Activated naive CD4-positive, alpha-beta T cell treated with anti-CD3 and anti-CD28 coated beads, Interleukin-2, amount 10 ng/mL, durations not matched to agents 7 days and 5 days (primary cell): ENCODE measurements around the gene SHISA9.
"Not testable (repeated sequence)": the region's sequence is repeated elsewhere in the genome, so short reads cannot be mapped to it uniquely, and the experiment has no call there.

Source experiments
- CTCF ChIA-PET: fragments of 350-600 bp; sonication (Branson Sonifier 250); formaldehyde crosslinking; loops from one replicate; lab custom pipeline; 2021; ENCODE audit warnings: antibody characterized with exemption; lab: Charles Lee
- DNase-seq: peaks from one replicate; pipeline ENCODE4 v3.0.0-alpha.2; 2020
- H3K27ac Mint-ChIP-seq: one replicate; pipeline ENCODE4 v1.8.0; 2021; ENCODE audit warnings: mild to moderate bottlenecking, moderate library complexity, mixed read lengths
- H3K27me3 Mint-ChIP-seq: one replicate; pipeline ENCODE4 v1.8.0; 2021; ENCODE audit warnings: mild to moderate bottlenecking, mixed read lengths
- H3K36me3 Mint-ChIP-seq: one replicate; pipeline ENCODE4 v1.8.0; 2021; ENCODE audit warnings: mixed read lengths
- H3K4me1 Mint-ChIP-seq: one replicate; pipeline ENCODE4 v1.8.0; 2021; ENCODE audit warnings: mixed read lengths
- H3K4me3 Mint-ChIP-seq: one replicate; pipeline ENCODE4 v1.8.0; 2021; ENCODE audit warnings: mild to moderate bottlenecking, moderate library complexity, mixed read lengths
- H3K9me3 Mint-ChIP-seq: one replicate; pipeline ENCODE4 v1.8.0; 2021; ENCODE audit warnings: mixed read lengths

Gene SHISA9

GRCh38 chr16:12901597-12902461 lies at the start of gene SHISA9:
Gene SHISA9 (plus strand): TSS chr16:12901598.
- Mint-ChIP-seq H3K27ac (no peak within 1 kb of the TSS), H3K27me3 (peaks cover 89% of the 10 kb centered on the region), H3K9me3 (no peaks in the 10 kb centered on the region), H3K4me3 (no peak within 1 kb of the TSS), H3K4me1 (peaks cover 3% of the 10 kb centered on the region), H3K36me3 (no peaks in the 10 kb centered on the region)
- DNase-seq: peak; percentile 34
- CTCF ChIA-PET: interaction anchor here (1.1 kb wide), 1 partner anchor 328 kb away, joined by 3 read pairs; no protein-coding TSS in a partner anchor

- Mint-ChIP-seq H3K9me3 (no peaks in the 10 kb centered on the region), H3K36me3 (no peaks in the 10 kb centered on the region), H3K27me3 (peaks cover 5% of the 10 kb centered on the region), H3K27ac (no peak overlapping the region), H3K4me1 (no peaks in the 10 kb centered on the region), H3K4me3 (no peak overlapping the region)
- CTCF ChIA-PET: no interaction called here
- DNase-seq: no peak
These were observed 47.4 kb upstream of the SHISA9 start for GRCh38 chr16:12853972-12854371.

- H3K27ac Mint-ChIP-seq, CTCF ChIA-PET, DNase-seq: not testable (repeated sequence)
These were observed 44.0 kb upstream of the SHISA9 start for GRCh38 chr16:12857435-12857834.

GRCh38 chr16:12862327-12862726 lies 39.1 kb upstream of the SHISA9 start:
- CTCF ChIA-PET: no interaction called here
- H3K27ac Mint-ChIP-seq: no peak overlapping the region
- no peak overlapping the region for H3K4me3 Mint-ChIP-seq
- no peaks in the 10 kb centered on the region for H3K36me3 Mint-ChIP-seq
- peaks cover 9% of the 10 kb centered on the region for H3K27me3 Mint-ChIP-seq
- DNase-seq: no peak
- no peaks in the 10 kb centered on the region for H3K4me1 Mint-ChIP-seq
- no peaks in the 10 kb centered on the region for H3K9me3 Mint-ChIP-seq

More at GRCh38 chr16:12857435-12857834, 44.0 kb upstream of the SHISA9 start:
- not testable (repeated sequence) for H3K9me3 Mint-ChIP-seq, H3K27me3 Mint-ChIP-seq, H3K4me3 Mint-ChIP-seq, H3K36me3 Mint-ChIP-seq, H3K4me1 Mint-ChIP-seq

GRCh38 chr16:12862941-12863340 lies 38.5 kb upstream of the SHISA9 start:
- no peaks in the 10 kb centered on the region for H3K36me3 Mint-ChIP-seq
- no peaks in the 10 kb centered on the region for H3K4me1 Mint-ChIP-seq
- no peak overlapping the region for H3K4me3 Mint-ChIP-seq
- no peak for DNase-seq
- CTCF ChIA-PET: no interaction called here
- no peak overlapping the region for H3K27ac Mint-ChIP-seq
- H3K27me3 Mint-ChIP-seq: peaks cover 9% of the 10 kb centered on the region
- H3K9me3 Mint-ChIP-seq: no peaks in the 10 kb centered on the region

GRCh38 chr16:12866981-12867551 lies 34.3 kb upstream of the SHISA9 start:
- no peaks in the 10 kb centered on the region for H3K36me3 Mint-ChIP-seq
- no peak for DNase-seq
- H3K4me3 Mint-ChIP-seq: no peak overlapping the region
- H3K4me1 Mint-ChIP-seq: no peaks in the 10 kb centered on the region
- peaks cover 12% of the 10 kb centered on the region for H3K27me3 Mint-ChIP-seq
- H3K9me3 Mint-ChIP-seq: no peaks in the 10 kb centered on the region
- CTCF ChIA-PET: no interaction called here
- H3K27ac Mint-ChIP-seq: no peak overlapping the region

GRCh38 chr16:12868169-12868568 lies 33.2 kb upstream of the SHISA9 start:
- H3K27ac Mint-ChIP-seq: no peak overlapping the region
- CTCF ChIA-PET: no interaction called here
- no peaks in the 10 kb centered on the region for H3K4me1 Mint-ChIP-seq
- no peak overlapping the region for H3K4me3 Mint-ChIP-seq
- no peaks in the 10 kb centered on the region for H3K36me3 Mint-ChIP-seq
- H3K27me3 Mint-ChIP-seq: peaks cover 12% of the 10 kb centered on the region
- DNase-seq: no peak
- H3K9me3 Mint-ChIP-seq: no peaks in the 10 kb centered on the region

GRCh38 chr16:12868788-12869187 lies 32.6 kb upstream of the SHISA9 start:
- Mint-ChIP-seq H3K9me3 (no peaks in the 10 kb centered on the region), H3K27me3 (peaks cover 12% of the 10 kb centered on the region), H3K4me1 (no peaks in the 10 kb centered on the region), H3K36me3 (no peaks in the 10 kb centered on the region), H3K27ac (no peak overlapping the region), H3K4me3 (no peak overlapping the region)
- CTCF ChIA-PET: no interaction called here
- no peak for DNase-seq

GRCh38 chr16:12869698-12870427 lies 31.5 kb upstream of the SHISA9 start:
- H3K36me3 Mint-ChIP-seq: no peaks in the 10 kb centered on the region

GRCh38 chr16:12871784-12872183 lies 29.6 kb upstream of the SHISA9 start:
- H3K27me3 Mint-ChIP-seq: peaks cover 3% of the 10 kb centered on the region
- H3K9me3 Mint-ChIP-seq: no peaks in the 10 kb centered on the region
- no peak for DNase-seq
- CTCF ChIA-PET: no interaction called here
- H3K36me3 Mint-ChIP-seq: no peaks in the 10 kb centered on the region
- H3K4me3 Mint-ChIP-seq: no peak overlapping the region
- H3K27ac Mint-ChIP-seq: no peak overlapping the region
- no peaks in the 10 kb centered on the region for H3K4me1 Mint-ChIP-seq

More at GRCh38 chr16:12869698-12870427, 31.5 kb upstream of the SHISA9 start:
- DNase-seq: no peak
- H3K27me3 Mint-ChIP-seq: peaks cover 3% of the 10 kb centered on the region
- no peak overlapping the region for H3K4me3 Mint-ChIP-seq
- no peak overlapping the region for H3K27ac Mint-ChIP-seq
- no peaks in the 10 kb centered on the region for H3K4me1 Mint-ChIP-seq
- no peaks in the 10 kb centered on the region for H3K9me3 Mint-ChIP-seq
- CTCF ChIA-PET: no interaction called here

- no peaks in the 10 kb centered on the region for H3K9me3 Mint-ChIP-seq
- CTCF ChIA-PET: no interaction called here
- H3K27me3 Mint-ChIP-seq: peaks cover 3% of the 10 kb centered on the region
- no peak overlapping the region for H3K4me3 Mint-ChIP-seq
- no peaks in the 10 kb centered on the region for H3K4me1 Mint-ChIP-seq
- DNase-seq: no peak
- no peak overlapping the region for H3K27ac Mint-ChIP-seq
- no peaks in the 10 kb centered on the region for H3K36me3 Mint-ChIP-seq
These were observed 27.2 kb upstream of the SHISA9 start for GRCh38 chr16:12874186-12874585.

- DNase-seq: no peak
- CTCF ChIA-PET: no interaction called here
- Mint-ChIP-seq H3K9me3 (no peaks in the 10 kb centered on the region), H3K36me3 (no peaks in the 10 kb centered on the region), H3K27me3 (no peaks in the 10 kb centered on the region), H3K27ac (no peak overlapping the region), H3K4me3 (no peak overlapping the region), H3K4me1 (no peaks in the 10 kb centered on the region)
These were observed 24.6 kb upstream of the SHISA9 start for GRCh38 chr16:12876778-12877177.

GRCh38 chr16:12878973-12879372 lies 22.4 kb upstream of the SHISA9 start:
- no peak for DNase-seq
- CTCF ChIA-PET: no interaction called here
- H3K4me3 Mint-ChIP-seq: no peak overlapping the region
- no peak overlapping the region for H3K27ac Mint-ChIP-seq
- H3K27me3 Mint-ChIP-seq: peaks cover 5% of the 10 kb centered on the region
- no peaks in the 10 kb centered on the region for H3K4me1 Mint-ChIP-seq
- H3K36me3 Mint-ChIP-seq: no peaks in the 10 kb centered on the region
- H3K9me3 Mint-ChIP-seq: no peaks in the 10 kb centered on the region

- Mint-ChIP-seq H3K4me3 (no peak overlapping the region), H3K4me1 (no peaks in the 10 kb centered on the region), H3K9me3 (no peaks in the 10 kb centered on the region), H3K27me3 (peaks cover 5% of the 10 kb centered on the region), H3K27ac (no peak overlapping the region), H3K36me3 (no peaks in the 10 kb centered on the region)
- CTCF ChIA-PET: no interaction called here
- DNase-seq: no peak
These were observed 21.6 kb upstream of the SHISA9 start for GRCh38 chr16:12879812-12880211.
